Activated CD8-positive, alpha-beta memory T cell treated with anti-CD3 and anti-CD28 coated beads, Interleukin-2, amount 50 U/mL, for 24 hours (primary cell): Measurements from ENCODE around the gene RNF26.

Experiments
- DNase-seq: peaks from one replicate; pipeline ENCODE4 v3.0.0-alpha.2; 2020; ENCODE audit errors: extremely low read depth

Gene RNF26

GRCh38 chr11:119336744-119337469 is 2.6 kb downstream of the RNF26 start:
- no peak for DNase-seq

GRCh38 chr11:119337581-119338317 is 3.4 kb downstream of the RNF26 start:
- no peak for DNase-seq

- DNase-seq = no peak
Observed at GRCh38 chr11:119338318-119338890, 4.1 kb downstream of the RNF26 start.

- DNase-seq = no peak
Observed at GRCh38 chr11:119338965-119339588, 4.8 kb downstream of the RNF26 start.

- no peak for DNase-seq
Observed at GRCh38 chr11:119339589-119340334, 5.4 kb downstream of the RNF26 start.

GRCh38 chr11:119340335-119341221 is 6.3 kb downstream of the RNF26 start, which contains the start of gene C1QTNF5:
C1QTNF5 (minus strand) TSS chr11:119340883; CDS start chr11:119340397, 486 bp downstream.
- DNase-seq = no peak

- no peak for DNase-seq
Observed at GRCh38 chr11:119341222-119342022, 7.1 kb downstream of the RNF26 start.

GRCh38 chr11:119342023-119342300 is 7.6 kb downstream of the RNF26 start:
- DNase-seq = no peak

- no peak for DNase-seq
Observed at GRCh38 chr11:119342362-119343130, 8.2 kb downstream of the RNF26 start.

GRCh38 chr11:119343726-119344125 is 9.4 kb downstream of the RNF26 start:
- DNase-seq = no peak

- DNase-seq = no peak
Observed at GRCh38 chr11:119344291-119345010, 10.1 kb downstream of the RNF26 start.

- no peak for DNase-seq
Observed at GRCh38 chr11:119345685-119346084, 11.4 kb downstream of the RNF26 start.

- DNase-seq = no peak
Observed at GRCh38 chr11:119346605-119347004, 12.3 kb downstream of the RNF26 start, which contains the start of gene MFRP. MFRP (minus strand) TSS chr11:119346705; CDS start chr11:119346513, 192 bp downstream.

- no peak for DNase-seq
Observed at GRCh38 chr11:119347242-119347641, 12.9 kb downstream of the RNF26 start.

- DNase-seq = no peak
Observed at GRCh38 chr11:119347940-119348605, 13.7 kb downstream of the RNF26 start.

GRCh38 chr11:119350302-119350701 is 16.0 kb downstream of the RNF26 start:
- no peak for DNase-seq

GRCh38 chr11:119351232-119351631 is 16.9 kb downstream of the RNF26 start:
- DNase-seq = no peak

GRCh38 chr11:119352857-119353260 is 18.5 kb downstream of the RNF26 start:
- DNase-seq = no peak
